ENCODE data around the gene SYNPO2.

The SYNPO2 gene, protein sequence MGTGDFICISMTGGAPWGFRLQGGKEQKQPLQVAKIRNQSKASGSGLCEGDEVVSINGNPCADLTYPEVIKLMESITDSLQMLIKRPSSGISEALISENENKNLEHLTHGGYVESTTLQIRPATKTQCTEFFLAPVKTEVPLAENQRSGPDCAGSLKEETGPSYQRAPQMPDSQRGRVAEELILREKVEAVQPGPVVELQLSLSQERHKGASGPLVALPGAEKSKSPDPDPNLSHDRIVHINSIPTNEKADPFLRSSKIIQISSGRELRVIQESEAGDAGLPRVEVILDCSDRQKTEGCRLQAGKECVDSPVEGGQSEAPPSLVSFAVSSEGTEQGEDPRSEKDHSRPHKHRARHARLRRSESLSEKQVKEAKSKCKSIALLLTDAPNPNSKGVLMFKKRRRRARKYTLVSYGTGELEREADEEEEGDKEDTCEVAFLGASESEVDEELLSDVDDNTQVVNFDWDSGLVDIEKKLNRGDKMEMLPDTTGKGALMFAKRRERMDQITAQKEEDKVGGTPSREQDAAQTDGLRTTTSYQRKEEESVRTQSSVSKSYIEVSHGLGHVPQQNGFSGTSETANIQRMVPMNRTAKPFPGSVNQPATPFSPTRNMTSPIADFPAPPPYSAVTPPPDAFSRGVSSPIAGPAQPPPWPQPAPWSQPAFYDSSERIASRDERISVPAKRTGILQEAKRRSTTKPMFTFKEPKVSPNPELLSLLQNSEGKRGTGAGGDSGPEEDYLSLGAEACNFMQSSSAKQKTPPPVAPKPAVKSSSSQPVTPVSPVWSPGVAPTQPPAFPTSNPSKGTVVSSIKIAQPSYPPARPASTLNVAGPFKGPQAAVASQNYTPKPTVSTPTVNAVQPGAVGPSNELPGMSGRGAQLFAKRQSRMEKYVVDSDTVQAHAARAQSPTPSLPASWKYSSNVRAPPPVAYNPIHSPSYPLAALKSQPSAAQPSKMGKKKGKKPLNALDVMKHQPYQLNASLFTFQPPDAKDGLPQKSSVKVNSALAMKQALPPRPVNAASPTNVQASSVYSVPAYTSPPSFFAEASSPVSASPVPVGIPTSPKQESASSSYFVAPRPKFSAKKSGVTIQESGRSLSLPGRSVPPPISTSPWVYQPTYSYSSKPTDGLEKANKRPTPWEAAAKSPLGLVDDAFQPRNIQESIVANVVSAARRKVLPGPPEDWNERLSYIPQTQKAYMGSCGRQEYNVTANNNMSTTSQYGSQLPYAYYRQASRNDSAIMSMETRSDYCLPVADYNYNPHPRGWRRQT

GRCh38 chr4:118888666-118889311 is at the start of gene SYNPO2:
SYNPO2 (plus strand) TSS chr4:118888854; CDS start chr4:118889037, 183 bp downstream.
- DNase-seq (ENCODE audit: low read depth, low spot score): no peak

DNA sequence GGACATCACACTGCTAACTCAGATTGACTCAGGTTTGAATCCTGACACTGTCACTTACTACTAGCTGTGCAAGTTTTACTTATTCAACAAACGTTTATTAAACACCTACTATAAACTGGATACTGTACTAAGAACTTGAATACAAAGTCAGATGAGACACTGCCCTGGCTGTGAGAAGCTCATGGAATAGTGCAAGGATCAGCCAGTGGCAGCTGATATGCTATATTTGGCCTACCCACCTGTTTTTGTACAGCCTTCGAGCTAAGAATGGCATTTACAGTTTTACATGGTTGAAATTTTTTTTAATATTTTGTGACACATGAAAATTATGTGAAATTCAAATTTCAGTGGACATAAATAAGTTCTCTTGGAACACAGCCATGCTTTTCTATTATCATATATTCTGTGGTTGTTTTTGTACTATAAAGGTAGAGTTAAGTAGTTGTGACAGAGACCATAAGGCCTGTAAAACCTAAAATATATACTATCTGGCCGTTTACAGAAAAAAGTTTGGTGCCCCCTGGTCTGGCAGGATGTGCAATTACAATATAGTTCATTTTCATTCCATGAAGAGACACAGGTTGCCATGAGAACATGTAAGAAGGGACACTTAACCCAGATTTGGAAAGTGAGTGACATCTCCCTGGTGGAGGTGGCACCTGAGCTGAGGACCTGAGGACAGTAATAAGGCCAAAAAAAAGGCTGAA is 49.3 kb upstream of the SYNPO2 start:
- no peak for DNase-seq (ENCODE audit: low read depth, low spot score)

DNA sequence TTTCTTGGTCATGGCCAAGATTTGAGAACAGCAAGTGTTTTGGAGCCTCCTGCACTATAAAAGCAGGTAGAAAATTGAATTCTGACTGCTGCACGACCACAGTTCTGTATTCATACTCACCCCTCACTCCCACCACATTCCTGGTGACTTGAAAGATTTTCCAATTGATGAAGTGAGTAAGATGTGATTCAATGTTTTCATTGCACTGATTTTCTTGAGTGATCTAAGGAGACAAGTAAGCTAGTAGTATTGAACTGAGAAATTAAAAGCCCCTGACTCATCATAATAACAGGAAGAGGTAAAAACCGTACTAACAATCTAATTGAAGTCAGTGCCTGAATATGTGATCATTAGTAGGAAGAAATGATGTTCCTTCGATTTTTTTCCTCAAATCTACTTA is 46.6 kb upstream of the SYNPO2 start:
- no peak for DNase-seq (ENCODE audit: low read depth, low spot score)

DNA sequence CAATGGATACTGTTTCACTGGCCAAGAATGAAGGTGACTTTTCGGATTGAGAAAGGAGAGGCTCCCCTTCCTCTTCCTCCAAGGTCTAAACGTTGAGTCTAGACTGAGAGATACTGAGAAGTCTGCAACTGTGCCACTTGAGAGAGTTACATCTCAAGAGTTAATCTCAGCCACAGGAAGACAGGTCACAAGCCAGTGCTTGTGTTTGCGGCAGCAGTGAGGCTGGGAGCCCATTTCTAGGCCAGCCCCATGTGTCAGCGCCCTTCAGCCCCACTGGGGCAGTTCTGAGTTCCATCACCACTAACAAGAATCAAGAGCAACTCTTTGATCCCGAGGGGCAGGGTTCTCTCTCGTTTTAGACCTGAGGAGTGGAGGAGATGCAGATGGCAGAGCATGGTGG is 45.4 kb upstream of the SYNPO2 start:
- no peak for DNase-seq (ENCODE audit: low read depth, low spot score)

DNA sequence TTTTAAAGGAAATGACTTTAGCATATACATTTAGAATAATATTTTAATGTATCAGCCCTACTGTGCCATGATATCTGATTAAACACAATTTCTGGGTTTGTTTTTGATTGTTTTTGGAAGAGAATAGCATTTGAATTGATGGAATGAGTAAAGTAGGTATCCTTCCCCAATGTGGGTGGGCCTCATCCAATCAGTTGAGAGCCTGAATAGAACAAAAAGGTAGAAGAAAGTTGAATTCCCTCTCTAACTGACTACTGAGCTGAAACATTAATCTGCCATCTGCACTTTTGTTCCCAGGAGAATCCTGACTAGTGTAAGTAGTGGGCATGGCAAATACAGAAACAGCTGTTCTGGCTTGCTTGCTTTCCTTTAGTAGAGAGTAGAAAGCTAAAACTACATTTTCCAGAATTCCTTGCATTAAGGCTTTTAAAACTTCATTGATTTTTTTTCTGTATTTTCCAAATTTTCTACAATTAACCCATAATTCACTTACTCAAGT is 43.1 kb upstream of the SYNPO2 start:
- no peak for DNase-seq (ENCODE audit: low read depth, low spot score)

DNA sequence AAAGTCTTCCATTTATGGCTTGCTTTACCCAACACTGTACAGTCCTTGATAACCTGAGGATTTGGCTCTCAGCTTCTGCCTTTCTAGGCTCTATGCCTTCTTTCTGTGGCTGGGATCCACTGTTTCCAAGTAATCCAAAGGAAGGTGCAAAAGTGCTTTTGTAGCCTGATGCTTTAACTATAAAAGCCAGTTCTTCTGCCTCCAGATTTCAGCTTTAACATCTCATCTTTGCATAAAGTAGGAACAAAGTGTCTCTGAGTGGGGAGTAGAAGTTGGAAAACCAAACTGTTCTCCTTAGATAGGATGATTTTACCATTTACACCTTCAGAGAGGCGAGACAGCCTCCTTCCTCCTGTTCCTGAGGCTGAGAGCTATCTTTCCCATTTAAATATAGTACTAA is 41.7 kb upstream of the SYNPO2 start:
- no peak for DNase-seq (ENCODE audit: low read depth, low spot score)

GRCh38 chr4:118848242-118848641 is 40.4 kb upstream of the SYNPO2 start:
- DNase-seq (ENCODE audit: low read depth, low spot score): no peak

- no peak for DNase-seq (ENCODE audit: low read depth, low spot score)
Measured at GRCh38 chr4:118848901-118849300, 39.8 kb upstream of the SYNPO2 start.

DNA sequence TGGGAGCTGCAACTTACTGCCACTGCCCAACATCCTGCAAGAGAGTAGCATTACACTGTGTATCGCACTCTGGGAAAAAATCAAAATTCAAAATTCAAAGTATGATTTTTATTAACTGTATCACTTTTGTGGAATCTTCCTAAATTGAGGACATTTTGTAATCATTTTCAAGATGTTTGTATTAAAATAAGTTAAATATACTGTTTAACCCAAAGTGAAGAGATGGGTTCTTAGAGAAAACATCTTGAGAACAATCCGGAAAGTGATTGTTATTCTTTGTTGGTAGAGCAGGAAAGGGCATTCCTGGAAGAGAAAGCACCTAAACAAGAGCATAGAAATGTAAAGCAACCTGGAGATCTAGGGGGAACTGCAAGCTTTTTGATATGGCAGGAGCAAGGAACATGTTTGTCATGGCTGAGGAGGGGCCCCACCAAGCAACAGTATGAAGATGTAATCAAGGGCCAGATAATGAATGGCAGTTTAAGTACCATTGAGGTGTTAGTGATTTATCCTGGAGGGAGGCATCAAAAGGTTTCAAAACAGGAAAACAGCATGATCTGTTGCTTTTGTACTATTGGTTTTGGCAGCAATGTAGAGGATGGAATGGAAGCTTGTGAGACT is 38.7 kb upstream of the SYNPO2 start:
- no peak for DNase-seq (ENCODE audit: low read depth, low spot score)

DNA sequence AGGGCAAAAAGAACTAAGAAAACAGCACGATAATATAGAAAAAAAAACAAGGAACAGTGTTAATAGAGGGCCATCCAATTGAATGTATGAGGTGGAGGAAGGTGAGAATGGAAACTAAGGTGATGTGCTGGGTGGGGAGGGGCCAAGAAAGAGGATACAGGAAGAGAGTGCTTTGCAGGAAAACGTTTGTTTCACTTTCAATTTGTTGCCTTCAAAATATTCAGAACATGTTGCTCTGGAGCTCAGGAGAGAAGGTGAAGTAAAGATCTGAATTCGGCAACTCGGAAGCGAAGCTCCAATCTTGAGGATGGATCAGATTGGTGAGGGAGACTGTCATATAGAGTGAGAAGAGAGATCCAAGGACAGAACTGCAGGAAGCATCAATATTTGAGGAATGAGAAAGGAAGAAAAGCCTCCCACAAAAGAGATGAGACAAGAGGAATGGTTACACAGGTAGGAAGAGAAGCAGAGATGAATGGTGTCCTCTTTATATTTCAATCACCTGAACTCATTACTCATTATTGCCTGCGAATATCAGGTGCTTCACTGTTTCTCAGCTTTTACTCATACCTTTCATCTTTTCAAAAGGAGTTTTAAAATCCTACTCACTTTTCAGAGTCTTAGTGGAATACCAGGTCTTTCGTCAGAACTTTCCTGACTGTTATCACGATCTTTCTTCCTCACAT is 38.0 kb upstream of the SYNPO2 start:
- DNase-seq (ENCODE audit: low read depth, low spot score): no peak

- no peak for DNase-seq (ENCODE audit: low read depth, low spot score)
Measured at GRCh38 chr4:118857760-118858159, 30.9 kb upstream of the SYNPO2 start.

DNA sequence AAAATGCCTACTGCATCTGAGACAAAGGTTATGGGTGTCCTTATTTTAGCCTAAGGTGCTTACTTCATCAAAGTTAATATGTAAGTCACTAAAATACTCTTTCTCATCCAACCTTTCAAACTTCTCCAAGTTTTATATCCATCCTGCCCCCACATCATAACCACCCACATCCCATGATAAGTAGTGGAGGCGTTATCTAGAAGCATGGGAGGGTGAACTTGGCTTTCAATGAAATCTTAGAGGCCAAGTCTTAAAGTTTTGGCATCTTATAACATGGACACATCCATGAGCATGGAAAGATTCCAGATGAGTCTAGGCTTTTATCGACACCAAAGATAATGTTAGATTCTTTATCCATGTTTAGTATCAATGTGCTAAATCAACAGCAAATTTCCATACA is 29.9 kb upstream of the SYNPO2 start:
- DNase-seq (ENCODE audit: low read depth, low spot score): no peak

GRCh38 chr4:118865091-118865708 is 23.5 kb upstream of the SYNPO2 start:
- no peak for DNase-seq (ENCODE audit: low read depth, low spot score)

DNA sequence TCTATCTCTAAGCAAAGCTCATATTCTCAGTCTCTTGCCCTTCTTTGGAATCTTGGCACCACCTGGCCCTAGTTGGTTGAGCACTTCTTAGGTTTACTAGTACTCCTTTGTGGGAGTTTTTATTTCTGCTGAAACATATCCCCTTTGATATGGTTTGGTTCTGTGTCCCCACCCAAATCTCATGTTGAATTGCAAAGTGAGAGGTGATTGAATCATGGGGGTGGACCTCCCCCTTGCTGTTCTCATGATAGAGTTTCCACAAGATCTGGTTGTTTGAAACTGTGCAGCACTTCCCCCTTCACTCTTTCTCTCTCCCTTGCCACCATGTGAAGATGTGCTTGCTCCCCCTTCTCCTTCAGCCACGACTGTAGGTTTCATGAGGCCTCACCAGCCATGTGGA is 22.2 kb upstream of the SYNPO2 start:
- no peak for DNase-seq (ENCODE audit: low read depth, low spot score)

DNA sequence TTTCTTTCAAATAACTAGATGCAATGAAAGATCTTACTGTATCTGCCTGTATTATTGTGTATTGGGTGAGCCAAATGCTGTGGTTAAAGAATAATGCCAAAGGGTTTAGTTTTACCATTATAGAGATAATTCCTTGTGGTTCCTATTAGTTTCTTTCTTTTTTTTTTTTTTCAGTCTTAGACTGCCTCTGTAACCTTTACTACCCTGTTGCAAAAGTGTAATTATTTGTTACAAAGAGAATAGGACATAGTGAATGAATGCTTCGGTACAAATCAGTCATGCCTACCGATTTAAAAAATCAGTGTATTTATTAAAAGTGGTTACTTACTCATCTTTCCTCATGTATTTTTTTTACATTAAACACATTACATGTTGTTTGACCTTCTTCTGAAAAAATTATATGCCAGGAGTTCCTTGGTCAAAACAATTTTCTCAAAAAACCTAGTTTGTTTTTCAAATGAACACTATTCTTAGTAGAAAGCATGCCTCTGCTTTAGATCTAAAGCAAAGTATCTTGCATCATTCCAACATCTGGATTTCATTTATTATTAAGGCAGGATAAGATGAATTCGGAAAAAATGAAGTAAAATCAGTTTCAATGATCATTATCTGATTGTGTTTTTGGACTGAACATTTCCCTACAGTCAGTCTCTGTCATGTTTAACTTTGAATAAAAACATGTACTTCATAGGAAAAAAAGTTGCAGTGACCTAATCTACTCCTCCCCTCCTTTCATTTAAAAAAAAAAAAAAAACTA is 21.2 kb upstream of the SYNPO2 start:
- DNase-seq (ENCODE audit: low read depth, low spot score): no peak

DNA sequence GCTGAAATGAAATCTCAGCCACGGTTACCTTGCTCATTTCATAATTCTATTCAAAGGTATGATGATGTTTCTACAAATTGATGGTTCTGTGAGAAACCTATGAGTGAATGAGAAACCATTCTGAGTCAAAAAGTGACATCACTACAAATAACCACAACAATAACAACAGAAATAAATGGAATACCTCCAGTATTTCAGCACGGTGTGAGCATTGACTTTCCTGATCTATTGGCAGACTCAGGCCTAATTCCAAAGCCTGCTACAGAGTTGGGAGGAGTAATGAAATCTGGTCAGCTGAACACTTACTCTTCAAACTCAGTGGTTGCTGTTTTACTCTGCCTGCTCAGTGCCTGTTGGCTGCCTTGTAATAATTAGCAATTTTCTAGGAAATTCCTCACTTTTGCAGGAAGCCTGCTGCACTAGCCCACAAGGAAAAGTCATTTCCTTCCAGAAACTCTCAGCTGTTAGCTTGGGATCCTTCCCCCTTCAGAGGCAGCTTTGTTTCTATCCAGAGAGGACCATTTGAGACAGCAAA is 18.8 kb upstream of the SYNPO2 start:
- DNase-seq (ENCODE audit: low read depth, low spot score): no peak

GRCh38 chr4:118872181-118872580 is 16.5 kb upstream of the SYNPO2 start:
- no peak for DNase-seq (ENCODE audit: low read depth, low spot score)

DNA sequence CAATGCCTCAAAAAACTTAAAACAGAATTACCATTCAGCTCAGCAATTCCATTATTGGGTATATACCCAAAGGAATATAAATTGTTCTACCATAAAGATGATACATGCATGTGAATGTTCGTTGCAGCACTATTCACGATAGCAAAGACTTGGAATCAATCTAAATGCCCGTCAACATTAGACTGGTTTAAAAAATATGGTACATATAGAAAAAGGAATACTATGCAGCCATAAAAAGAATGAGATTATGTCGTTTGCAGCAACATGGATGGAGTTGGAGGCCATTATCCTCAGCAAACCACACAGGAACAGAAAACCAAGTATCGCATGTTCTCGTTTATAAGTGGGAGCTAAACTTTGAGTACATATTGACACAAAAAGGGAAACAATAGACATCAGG is 10.9 kb upstream of the SYNPO2 start:
- DNase-seq (ENCODE audit: low read depth, low spot score): no peak
